Measurements from ENCODE around the gene RAD51B.

RAD51B gene

DNA sequence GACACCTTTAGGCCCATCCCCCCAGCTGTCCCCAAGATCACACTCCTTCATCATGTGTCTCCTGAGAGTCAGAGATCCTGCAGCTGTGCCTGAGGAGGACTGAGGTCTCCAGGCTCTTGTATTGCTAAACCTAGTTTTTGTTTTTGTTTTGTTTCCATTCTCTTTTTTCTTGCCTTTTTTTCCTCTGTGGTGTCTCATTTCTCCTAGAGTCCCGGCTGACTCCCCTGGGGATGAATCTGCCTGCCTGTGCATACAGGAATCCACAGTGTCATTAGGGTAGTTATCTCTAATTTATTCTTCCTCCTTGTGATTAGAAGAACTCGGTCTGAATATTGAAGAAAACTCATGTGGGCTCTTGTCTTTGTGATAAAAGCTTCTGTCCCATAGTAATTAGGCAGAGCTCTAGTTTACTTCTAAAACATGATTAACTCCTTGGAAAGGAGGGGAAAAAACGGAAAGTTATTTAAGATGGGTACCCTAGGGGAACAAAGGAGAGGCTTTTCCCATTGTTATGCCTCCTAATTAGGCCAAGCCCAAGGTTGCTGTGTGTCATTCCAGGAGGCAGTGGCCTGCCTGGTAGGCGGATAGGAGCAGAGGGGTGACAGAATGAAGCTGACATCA lies 630.1 kb downstream of the RAD51B start:
- no peak for DNase-seq (ENCODE audit: low read depth in 3 of 3, low spot score in 1 of 3)

DNA sequence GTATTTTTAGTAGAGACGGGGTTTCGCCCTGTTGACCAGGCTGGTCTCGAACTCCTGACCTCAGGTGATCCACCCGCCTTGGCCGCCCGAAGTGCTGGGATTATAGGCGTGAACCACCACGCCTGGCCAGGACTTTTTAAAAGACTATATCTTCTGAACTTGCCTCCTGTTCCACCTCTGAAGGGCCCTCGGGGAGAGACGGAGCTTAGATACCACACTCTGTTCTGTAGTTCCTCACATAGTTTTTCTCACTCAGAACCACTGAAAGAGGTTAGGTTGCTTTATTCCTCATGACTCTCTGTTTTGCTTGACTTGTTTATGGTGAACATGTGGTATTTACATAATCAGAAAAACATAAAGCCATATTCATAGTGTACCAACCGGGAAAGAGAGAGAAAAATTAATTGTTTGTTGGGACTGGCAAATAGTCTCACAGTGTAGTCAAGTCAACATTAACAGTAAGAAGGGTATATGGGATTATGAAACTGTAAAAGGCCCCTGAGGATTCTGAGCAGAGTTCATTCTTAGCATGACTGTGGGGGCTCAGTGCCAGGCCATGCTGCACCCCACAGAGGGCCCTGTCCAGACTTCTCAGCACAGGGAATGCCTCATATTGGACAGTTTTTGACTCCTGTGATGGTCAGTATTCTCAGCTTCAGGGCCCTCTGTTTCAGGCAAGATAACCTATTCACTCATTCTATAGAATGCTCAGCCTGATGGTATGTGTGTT lies 631.0 kb downstream of the RAD51B start:
- DNase-seq (ENCODE audit: low read depth in 3 of 3, low spot score in 1 of 3), result no peak

DNA sequence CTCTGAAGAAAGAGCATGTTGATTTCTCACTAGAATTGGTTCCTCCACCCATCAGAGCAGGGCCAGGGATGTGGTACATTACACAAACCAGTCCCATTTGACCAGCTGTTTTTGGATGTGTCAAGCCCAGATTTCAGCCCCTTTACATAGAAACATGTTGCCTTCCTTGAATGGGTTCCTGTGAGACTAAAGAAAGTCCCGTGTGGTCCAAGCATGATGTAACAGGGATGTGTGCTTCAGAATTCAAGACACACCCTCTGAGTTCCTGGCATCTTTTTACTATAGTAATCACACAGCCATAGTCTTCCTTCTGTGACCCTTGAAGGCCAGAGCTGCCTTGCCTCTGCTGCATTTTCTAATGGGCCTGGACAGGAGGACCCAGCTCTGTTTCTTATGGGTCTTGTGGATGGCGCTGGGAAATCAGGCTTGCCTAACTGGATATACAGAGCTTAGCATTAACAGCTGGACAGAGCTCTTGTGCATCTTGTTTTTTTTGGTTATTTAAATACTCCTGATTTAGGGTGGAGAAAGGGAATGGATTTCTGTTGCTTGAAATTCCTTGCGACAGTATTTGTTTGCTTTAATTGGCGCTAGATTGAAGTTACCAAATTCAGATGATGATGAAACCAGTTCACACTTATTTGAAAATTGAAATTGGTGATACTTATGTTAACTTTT lies 632.3 kb downstream of the RAD51B start:
- no peak for DNase-seq (ENCODE audit: low read depth in 3 of 3, low spot score in 1 of 3)

DNA sequence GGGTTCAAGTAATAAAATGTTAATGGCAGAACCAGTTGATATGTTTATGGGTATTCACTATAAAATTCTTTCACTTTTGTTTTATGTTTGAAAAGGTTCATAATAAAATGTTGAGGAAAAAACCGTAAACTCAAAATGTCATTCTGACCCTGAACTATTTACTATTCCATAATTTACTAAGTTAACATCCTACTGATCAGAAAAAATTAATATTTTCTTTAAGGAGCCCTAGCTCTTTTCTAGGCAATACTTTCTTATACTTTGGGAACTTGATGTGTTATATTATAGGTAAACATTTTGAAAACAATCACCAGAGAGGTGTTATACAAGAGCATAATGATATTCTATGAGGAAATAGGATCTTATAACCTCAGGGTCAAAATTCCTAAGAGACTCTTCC lies 638.7 kb downstream of the RAD51B start:
- DNase-seq (ENCODE audit: low read depth in 3 of 3, low spot score in 1 of 3), result no peak

DNA sequence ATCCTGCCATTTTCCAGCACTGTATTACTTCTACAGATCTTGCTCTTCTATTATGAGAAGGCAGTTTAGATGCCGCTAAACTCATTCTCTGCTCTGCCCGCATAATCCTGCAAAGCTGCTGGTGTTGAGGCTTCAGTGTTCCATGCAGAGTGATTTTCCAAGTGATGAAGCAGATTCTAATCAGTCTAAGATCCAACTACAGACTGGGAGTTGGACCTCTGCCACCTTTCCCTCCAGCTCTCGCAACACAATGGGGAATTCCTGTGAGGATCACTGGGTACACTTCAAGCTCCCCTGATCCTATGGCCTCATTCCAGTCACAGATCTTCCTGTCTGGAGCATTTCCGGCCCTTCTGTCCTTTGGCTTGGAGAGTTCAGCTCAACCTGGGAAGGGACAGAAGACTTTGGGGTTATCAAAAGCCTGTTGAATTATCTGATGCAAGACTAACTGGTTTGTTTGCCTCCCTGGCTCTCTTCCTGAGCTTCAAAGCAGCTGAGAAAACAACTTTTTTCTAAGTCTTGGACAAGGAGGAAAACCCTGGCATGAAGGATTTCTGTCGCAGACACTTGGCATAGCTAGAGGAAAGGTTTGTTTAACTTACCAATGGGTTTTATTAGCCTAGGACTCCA lies 639.4 kb downstream of the RAD51B start:
- DNase-seq (ENCODE audit: low read depth in 3 of 3, low spot score in 1 of 3), result no peak

- no peak for DNase-seq (ENCODE audit: low read depth in 3 of 3, low spot score in 1 of 3)
Observed at GRCh38 chr14:68459480-68460136, 640.0 kb downstream of the RAD51B start.

- DNase-seq (ENCODE audit: low read depth in 3 of 3, low spot score in 1 of 3), result no peak
Observed at GRCh38 chr14:68460541-68460940, 641.0 kb downstream of the RAD51B start.

DNA sequence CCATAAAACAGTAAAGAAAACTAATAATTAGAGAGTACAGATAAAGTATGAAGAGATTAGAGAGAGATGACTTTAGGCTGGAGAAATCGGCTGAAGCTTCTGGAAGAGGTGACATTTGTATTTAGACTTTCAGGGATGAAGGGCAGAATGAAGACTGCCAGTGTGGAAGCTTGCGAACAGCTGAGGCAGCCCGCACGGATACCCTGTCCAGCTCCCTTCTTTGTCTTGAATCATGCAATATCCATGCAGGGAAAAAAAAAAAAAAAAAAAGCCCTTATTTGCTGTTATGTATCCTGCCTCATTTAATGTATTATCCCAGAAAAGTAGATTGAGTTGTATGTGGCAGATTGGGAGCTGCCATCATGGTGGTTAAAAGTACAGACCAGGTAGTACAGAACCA lies 641.5 kb downstream of the RAD51B start:
- no peak for DNase-seq (ENCODE audit: low read depth in 3 of 3, low spot score in 1 of 3)

GRCh38 chr14:68462683-68463082 lies 643.1 kb downstream of the RAD51B start:
- no peak for DNase-seq (ENCODE audit: low read depth in 3 of 3, low spot score in 1 of 3)

DNA sequence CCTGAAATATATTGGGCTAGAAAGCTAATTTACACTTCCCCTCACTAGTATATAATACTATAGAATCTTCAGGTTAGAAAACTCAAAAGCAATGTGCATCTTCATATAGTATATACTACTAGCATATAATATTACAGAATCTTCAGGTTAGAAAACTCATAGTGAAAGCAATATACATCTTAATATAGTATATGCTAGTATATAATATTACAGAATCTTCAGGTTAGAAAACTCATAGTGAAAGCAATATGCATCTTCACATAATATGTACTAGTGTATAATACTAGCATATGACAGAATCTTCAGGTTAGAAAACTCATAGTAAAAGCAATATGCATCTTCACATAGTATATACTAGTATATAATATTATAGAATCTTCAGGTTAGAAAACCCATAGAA lies 643.7 kb downstream of the RAD51B start:
- no peak for DNase-seq (ENCODE audit: low read depth in 3 of 3, low spot score in 1 of 3)

DNA sequence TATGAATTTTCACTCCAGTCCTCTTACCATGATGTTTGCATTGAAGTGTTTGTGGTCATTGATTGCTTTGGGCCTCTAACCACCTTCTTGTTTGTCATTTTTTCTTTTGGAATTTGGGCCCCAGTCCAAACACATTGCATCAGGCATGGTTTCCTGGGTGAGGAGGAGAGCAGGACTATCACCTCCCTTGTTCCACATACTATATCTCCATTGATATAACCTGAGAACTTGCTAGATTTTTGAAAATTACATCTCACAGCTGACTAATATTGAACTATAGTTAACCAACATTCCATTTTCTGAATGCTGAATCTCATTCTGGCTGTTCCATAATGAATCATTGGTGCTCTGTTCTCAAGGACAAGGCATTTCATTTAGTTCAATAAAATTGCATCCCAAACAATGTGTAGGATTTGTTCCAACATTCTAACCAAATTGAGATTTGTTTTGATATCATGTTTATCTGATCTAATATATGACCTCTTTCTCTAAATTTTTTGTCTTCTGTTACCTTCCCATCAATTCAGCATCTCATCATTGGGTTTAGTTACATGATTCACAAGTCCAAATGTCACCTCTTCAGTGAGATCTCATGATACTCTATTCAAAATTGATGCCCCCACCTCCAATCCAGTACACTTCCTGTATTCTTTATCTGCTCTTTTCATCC lies 644.3 kb downstream of the RAD51B start:
- DNase-seq (ENCODE audit: low read depth in 3 of 3, low spot score in 1 of 3), result no peak

- DNase-seq (ENCODE audit: low read depth in 3 of 3, low spot score in 1 of 3), result no peak
Observed at GRCh38 chr14:68464711-68465110, 645.1 kb downstream of the RAD51B start.

DNA sequence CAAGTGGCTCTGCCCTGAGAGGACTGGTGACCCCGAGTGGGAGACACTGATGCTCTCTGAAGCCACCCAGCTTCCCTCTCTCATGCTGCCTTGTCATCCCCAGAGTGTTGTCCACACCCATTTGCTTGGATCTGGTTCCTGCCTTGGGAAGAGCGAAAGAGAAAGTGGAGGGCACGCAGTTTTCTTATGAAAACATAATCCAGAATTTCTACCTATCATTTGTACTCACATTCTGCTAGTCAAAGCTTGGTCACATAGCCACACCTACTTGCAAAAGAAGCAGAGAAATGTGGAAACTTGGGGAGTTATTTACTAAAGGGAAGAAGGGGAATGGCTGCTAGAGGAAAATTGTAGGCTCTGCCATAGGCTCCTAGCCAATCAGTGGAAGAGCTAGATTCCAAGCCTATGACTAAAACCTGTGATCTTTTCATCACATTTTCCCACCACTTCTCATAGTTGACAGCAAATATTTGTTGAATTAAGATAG lies 647.0 kb downstream of the RAD51B start:
- no peak for DNase-seq (ENCODE audit: low read depth in 3 of 3, low spot score in 1 of 3)

DNA sequence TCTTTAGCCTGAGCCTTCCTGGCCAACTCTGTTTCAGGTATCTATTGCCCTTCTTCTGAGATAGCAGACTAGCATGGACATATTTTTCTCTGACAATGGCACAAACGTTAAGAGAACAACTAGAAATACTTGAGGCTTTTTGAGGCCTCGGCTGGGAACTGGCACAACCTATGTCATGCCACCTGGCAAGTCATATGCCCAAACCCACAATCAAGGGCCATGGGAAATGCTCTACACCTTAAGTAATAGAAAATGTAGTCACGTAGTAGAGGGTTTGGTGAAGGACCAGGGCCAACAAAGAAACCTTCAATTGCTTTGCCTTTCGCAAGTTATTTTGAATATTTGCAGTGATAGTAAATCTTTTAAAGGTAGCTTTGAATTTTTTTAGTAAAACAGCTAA lies 647.8 kb downstream of the RAD51B start:
- DNase-seq (ENCODE audit: low read depth in 3 of 3, low spot score in 1 of 3), result no peak

GRCh38 chr14:68468437-68469207 lies 649.0 kb downstream of the RAD51B start:
- no peak for DNase-seq (ENCODE audit: low read depth in 3 of 3, low spot score in 1 of 3)

- DNase-seq (ENCODE audit: low read depth in 3 of 3, low spot score in 1 of 3), result no peak
Observed at GRCh38 chr14:68469208-68469713, 649.7 kb downstream of the RAD51B start.

- DNase-seq (ENCODE audit: low read depth in 3 of 3, low spot score in 1 of 3), result no peak
Observed at GRCh38 chr14:68470361-68470760, 650.8 kb downstream of the RAD51B start.

DNA sequence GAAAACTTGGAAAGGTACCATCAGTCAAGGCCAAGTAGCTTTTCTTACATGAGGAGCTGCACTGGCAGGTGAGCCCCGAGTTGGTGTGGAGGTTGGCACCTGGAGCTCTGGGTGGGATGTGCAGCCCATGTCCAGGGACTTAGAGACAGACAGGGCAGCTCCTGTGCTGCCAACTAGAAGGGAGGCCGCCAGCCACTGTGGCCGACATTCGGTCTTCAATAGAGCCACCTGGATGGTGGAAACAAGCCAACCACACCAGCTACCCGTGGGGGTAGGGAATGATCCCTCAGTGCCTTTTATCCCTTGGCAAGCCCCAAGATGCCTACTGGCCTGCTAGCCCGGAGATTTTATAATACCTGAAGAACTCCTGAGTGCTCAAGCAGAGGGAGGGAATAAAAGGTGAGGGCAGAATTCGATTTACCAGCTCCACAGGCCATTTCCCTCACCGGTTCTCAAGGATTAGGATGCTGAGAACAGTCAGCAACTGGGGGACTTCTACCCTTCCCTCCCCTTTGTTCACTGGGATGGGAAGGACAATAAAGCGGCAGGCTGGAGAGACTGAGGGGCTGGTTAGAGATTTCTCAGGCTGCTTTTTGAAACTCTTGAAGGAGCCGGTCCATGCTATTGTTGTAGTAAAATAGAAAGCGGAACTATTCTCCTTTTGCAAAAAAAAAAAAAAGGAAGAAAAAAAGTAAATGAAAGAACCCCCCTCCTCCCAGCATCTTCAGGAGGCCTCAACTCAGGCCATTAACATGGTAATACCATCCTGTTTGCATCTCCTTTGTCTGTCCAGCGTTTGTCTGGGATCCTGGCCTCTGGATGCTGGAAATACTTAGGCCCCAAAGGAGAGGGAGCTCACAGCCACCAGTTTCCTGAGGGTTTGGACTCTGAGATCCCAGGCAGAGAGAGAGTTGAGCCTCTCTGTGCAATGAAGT lies 651.7 kb downstream of the RAD51B start:
- DNase-seq (ENCODE audit: low read depth in 3 of 3, low spot score in 1 of 3), result no peak

Measured in stimulated activated CD4-positive, alpha-beta T cell treated with anti-CD3 and anti-CD28 coated beads, TNF-alpha, amount 100 ng/mL, for 1 hour (primary cell).